ENCODE measurements around the gene TMEM198. TPM values are rescaled to one million over a fixed set of nuclear protein-coding genes. Genes with fewer than 3 reads are reported as not detected.

TMEM198 gene
- polyA plus RNA-seq, 1 donor from 2014 or later: 44.0 TPM

DNA sequence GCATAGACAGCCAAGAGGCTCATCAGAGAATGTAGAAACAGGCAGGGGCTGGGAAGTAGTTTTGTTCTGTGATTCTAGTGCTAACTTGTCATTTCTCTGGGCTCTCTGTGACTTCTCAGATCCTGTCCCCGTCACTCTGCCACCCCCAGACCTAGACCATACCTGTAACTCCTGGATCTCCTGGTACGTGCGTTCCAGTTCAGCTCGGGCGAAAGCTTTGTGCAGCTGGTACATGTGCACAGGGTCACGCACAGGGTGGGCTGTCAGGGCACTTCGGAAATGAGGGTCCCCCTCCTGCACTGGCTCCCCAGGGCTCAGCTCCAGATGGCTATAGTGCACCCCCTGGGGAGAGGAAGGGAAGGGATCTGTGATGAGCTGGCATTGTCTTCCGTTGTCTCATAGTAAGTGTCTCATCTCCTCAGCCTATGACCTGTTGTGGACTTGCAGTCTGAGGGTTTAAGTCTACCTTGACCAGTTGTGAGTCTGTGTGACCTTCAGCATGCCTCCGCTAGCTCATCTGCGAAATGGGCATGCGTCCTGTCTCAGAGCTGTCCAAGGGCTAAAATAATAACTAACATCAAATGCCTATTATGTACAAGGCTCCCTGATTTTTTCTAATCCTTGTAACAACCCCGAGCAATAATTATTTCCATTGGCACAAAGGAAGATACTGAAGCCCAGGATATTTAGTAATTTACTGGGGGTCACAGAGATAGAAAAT, 2.9 kb upstream of the TMEM198 start:
- Histone ChIP-seq H3K9me2 (ENCODE audit: insufficient read depth, low read length) (no peaks in the 10 kb centered on the region), H3K9ac (ENCODE audit: low read length) (no peak overlapping the region), H3K27ac (ENCODE audit: low read length) (no peak overlapping the region), H3F3A (ENCODE audit: insufficient read depth, low read length, poor library complexity, severe bottlenecking) (no peaks in the 10 kb centered on the region), H3K4me2 (ENCODE audit: low read length) (no peak overlapping the region), H3K79me2 (replicated peaks; ENCODE audit: insufficient read depth, low read length) (peaks cover 17% of the 10 kb centered on the region), H2AFZ (ENCODE audit: low read depth, low read length) (no peak overlapping the region), H3K27me3 (ENCODE audit: insufficient read depth, low read depth, low read length) (no peaks in the 10 kb centered on the region), H4K20me1 (ENCODE audit: insufficient read depth) (peaks cover 2% of the 10 kb centered on the region), H3K36me3 (ENCODE audit: insufficient read depth, low read length) (peaks cover 5% of the 10 kb centered on the region), H3K9me3 (ENCODE audit: low read length) (no peaks in the 10 kb centered on the region), H3K4me3 (ENCODE audit: low read length) (no peak overlapping the region)
- TF ChIP-seq SMC3 (conservative IDR thresholded peaks at IDR 0.05; ENCODE audit: poor library complexity) (no peak), RAD21 (conservative IDR thresholded peaks at IDR 0.05) (no peak), EZH2 (IDR thresholded peaks at IDR 0.05; ENCODE audit: borderline replicate concordance, insufficient read depth, low read length, poor library complexity, severe bottlenecking) (no peak), MXI1 (conservative IDR thresholded peaks at IDR 0.05; ENCODE audit: poor library complexity, severe bottlenecking) (no peak), POLR2AphosphoS5 (IDR thresholded peaks at IDR 0.05) (no peak), TAF1 (IDR thresholded peaks at IDR 0.05; ENCODE audit: low read depth) (no peak), EP300 (conservative IDR thresholded peaks at IDR 0.05; ENCODE audit: poor library complexity, severe bottlenecking) (no peak)
- TF ChIP-seq, protein P1, sequence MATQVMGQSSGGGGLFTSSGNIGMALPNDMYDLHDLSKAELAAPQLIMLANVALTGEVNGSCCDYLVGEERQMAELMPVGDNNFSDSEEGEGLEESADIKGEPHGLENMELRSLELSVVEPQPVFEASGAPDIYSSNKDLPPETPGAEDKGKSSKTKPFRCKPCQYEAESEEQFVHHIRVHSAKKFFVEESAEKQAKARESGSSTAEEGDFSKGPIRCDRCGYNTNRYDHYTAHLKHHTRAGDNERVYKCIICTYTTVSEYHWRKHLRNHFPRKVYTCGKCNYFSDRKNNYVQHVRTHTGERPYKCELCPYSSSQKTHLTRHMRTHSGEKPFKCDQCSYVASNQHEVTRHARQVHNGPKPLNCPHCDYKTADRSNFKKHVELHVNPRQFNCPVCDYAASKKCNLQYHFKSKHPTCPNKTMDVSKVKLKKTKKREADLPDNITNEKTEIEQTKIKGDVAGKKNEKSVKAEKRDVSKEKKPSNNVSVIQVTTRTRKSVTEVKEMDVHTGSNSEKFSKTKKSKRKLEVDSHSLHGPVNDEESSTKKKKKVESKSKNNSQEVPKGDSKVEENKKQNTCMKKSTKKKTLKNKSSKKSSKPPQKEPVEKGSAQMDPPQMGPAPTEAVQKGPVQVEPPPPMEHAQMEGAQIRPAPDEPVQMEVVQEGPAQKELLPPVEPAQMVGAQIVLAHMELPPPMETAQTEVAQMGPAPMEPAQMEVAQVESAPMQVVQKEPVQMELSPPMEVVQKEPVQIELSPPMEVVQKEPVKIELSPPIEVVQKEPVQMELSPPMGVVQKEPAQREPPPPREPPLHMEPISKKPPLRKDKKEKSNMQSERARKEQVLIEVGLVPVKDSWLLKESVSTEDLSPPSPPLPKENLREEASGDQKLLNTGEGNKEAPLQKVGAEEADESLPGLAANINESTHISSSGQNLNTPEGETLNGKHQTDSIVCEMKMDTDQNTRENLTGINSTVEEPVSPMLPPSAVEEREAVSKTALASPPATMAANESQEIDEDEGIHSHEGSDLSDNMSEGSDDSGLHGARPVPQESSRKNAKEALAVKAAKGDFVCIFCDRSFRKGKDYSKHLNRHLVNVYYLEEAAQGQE (IDR thresholded peaks at IDR 0.05; ENCODE audit: borderline replicate concordance): no peak
- TF ChIP-seq, protein P2, sequence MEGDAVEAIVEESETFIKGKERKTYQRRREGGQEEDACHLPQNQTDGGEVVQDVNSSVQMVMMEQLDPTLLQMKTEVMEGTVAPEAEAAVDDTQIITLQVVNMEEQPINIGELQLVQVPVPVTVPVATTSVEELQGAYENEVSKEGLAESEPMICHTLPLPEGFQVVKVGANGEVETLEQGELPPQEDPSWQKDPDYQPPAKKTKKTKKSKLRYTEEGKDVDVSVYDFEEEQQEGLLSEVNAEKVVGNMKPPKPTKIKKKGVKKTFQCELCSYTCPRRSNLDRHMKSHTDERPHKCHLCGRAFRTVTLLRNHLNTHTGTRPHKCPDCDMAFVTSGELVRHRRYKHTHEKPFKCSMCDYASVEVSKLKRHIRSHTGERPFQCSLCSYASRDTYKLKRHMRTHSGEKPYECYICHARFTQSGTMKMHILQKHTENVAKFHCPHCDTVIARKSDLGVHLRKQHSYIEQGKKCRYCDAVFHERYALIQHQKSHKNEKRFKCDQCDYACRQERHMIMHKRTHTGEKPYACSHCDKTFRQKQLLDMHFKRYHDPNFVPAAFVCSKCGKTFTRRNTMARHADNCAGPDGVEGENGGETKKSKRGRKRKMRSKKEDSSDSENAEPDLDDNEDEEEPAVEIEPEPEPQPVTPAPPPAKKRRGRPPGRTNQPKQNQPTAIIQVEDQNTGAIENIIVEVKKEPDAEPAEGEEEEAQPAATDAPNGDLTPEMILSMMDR (IDR thresholded peaks at IDR 0.05; ENCODE audit: poor library complexity, severe bottlenecking): no peak

DNA sequence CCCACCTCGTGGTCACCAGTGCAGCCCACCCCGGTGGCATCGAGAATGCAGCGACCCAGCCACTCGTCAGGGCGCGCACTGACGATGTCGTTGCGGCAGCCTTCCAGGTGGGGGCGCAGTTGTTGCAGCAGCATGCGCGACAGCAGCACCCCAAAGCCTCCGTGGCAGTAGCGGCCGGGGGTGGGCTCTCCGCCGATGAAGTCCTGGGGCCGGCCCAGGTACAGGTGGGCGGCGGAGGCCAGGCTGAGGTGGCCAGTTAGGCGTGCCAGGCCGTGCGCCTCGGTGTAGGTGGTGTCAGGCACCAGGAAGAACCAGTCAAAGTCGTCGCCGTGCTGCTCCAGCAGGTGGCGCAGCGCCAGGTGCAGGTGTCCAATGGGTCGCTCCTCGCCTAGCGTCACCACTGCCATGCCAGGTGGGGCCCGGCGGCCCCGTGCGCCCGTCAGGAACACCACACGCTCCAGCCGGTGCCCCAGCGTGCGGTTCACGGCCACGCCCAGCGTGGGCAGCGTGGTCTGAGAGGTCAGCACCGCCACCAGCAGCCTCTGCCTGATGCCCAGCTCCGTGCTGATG, 2.1 kb upstream of the TMEM198 start:
- Histone ChIP-seq H3K27me3 (ENCODE audit: insufficient read depth, low read depth, low read length) (no peaks in the 10 kb centered on the region), H3K4me3 (ENCODE audit: low read length) (peak overlapping the region; percentile 90), H3K9ac (ENCODE audit: low read length) (no peak overlapping the region), H3K9me2 (ENCODE audit: insufficient read depth, low read length) (no peaks in the 10 kb centered on the region), H3F3A (ENCODE audit: insufficient read depth, low read length, poor library complexity, severe bottlenecking) (no peaks in the 10 kb centered on the region), H3K4me2 (ENCODE audit: low read length) (no peak overlapping the region), H3K36me3 (ENCODE audit: insufficient read depth, low read length) (peaks cover 5% of the 10 kb centered on the region), H3K79me2 (replicated peaks; ENCODE audit: insufficient read depth, low read length) (peaks cover 17% of the 10 kb centered on the region), H3K27ac (ENCODE audit: low read length) (no peak overlapping the region), H2AFZ (ENCODE audit: low read depth, low read length) (no peak overlapping the region), H4K20me1 (ENCODE audit: insufficient read depth) (peaks cover 2% of the 10 kb centered on the region), H3K9me3 (ENCODE audit: low read length) (no peaks in the 10 kb centered on the region)
- peak; percentile 64 for TF ChIP-seq MXI1 (conservative IDR thresholded peaks at IDR 0.05; ENCODE audit: poor library complexity, severe bottlenecking)
- TF ChIP-seq SMC3 (conservative IDR thresholded peaks at IDR 0.05; ENCODE audit: poor library complexity): peak; percentile 100
- TF ChIP-seq, protein P1 (IDR thresholded peaks at IDR 0.05; ENCODE audit: borderline replicate concordance): no peak
- TF ChIP-seq, protein P2 (IDR thresholded peaks at IDR 0.05; ENCODE audit: poor library complexity, severe bottlenecking): peak; percentile 100
- peak; percentile 20 for TF ChIP-seq EP300 (conservative IDR thresholded peaks at IDR 0.05; ENCODE audit: poor library complexity, severe bottlenecking)
- TF ChIP-seq RAD21 (conservative IDR thresholded peaks at IDR 0.05): peak; percentile 92
- TF ChIP-seq POLR2AphosphoS5 (IDR thresholded peaks at IDR 0.05): no peak
- TF ChIP-seq EZH2 (IDR thresholded peaks at IDR 0.05; ENCODE audit: borderline replicate concordance, insufficient read depth, low read length, poor library complexity, severe bottlenecking): no peak
- TF ChIP-seq TAF1 (IDR thresholded peaks at IDR 0.05; ENCODE audit: low read depth): no peak
